HCT116 (cell line): ENCODE results near the gene MYO3B.

Experiments used
- CBX3 ChIP-seq: IDR thresholded peaks from 2 replicates; pipeline ENCODE4 v1.6.1; 2012; ENCODE audit warnings: low read depth
- ELF1 ChIP-seq: IDR thresholded peaks from 2 replicates; pipeline ENCODE4 v1.6.1; 2012; ENCODE audit warnings: low read depth, borderline replicate concordance
- EZH2 ChIP-seq: fragments of 200-600 bp; sonication (generic); IDR thresholded peaks from 2 replicates; pipeline ENCODE4 v1.6.1; 2017; ENCODE audit warnings: antibody characterized with exemption, mixed run types
- EZH2phosphoT487 ChIP-seq: fragments of 200-600 bp; IDR thresholded peaks from 2 replicates; pipeline ENCODE4 v1.6.1; 2018; ENCODE audit warnings: antibody characterized with exemption, borderline replicate concordance
- JUND ChIP-seq: IDR thresholded peaks from 2 replicates; pipeline ENCODE4 v1.6.1; 2012
- POLR2A ChIP-seq: IDR thresholded peaks from 2 replicates; pipeline ENCODE4 v1.7.0; 2011; ENCODE audit warnings: borderline replicate concordance; ENCODE audit not compliant: insufficient read depth, insufficient read length; ENCODE audit errors: extremely low read depth
- POLR2AphosphoS5 ChIP-seq: IDR thresholded peaks from 2 replicates; pipeline ENCODE4 v1.6.1; 2011; ENCODE audit warnings: mild to moderate bottlenecking, low read depth, low read length, moderate library complexity
- RAD21 ChIP-seq: IDR thresholded peaks from 2 replicates; pipeline ENCODE4 v1.6.1; 2012; ENCODE audit warnings: low read depth, mild to moderate bottlenecking
- SP1 ChIP-seq: IDR thresholded peaks from 2 replicates; pipeline ENCODE4 v1.6.1; 2012; ENCODE audit warnings: low read depth
- YY1 ChIP-seq: IDR thresholded peaks from 2 replicates; pipeline ENCODE4 v1.6.1; 2011; ENCODE audit warnings: low read length, low read depth, moderate library complexity, mild to moderate bottlenecking; ENCODE audit not compliant: insufficient replicate concordance; ENCODE audit errors: extremely low read depth
- ZNF274 ChIP-seq: fragments of 200-500 bp; sonication (Bioruptor generic); IDR thresholded peaks from 2 replicates; pipeline ENCODE4 v1.6.1; 2014; ENCODE audit warnings: mild to moderate bottlenecking, low read depth, low read length, inconsistent platforms
- TF ChIP-seq, protein P1 (sequence below), 3 experiments: fragments of 200-600 bp in 1 of 3; sonication (generic) in 1 of 3; IDR thresholded peaks in 2 of 3; conservative IDR thresholded peaks in 1 of 3; 2 replicates each; pipeline ENCODE4 v1.5.1; 2012 to 2017; ENCODE audit warnings: low read depth in 2 of 3, low read length in 2 of 3, antibody characterized with exemption in 1 of 3, borderline replicate concordance in 1 of 3, control low read depth in 1 of 3, mild to moderate bottlenecking in 1 of 3, mixed read lengths in 1 of 3, mixed run types in 1 of 3, moderate library complexity in 1 of 3; ENCODE audit not compliant: insufficient read depth in 1 of 3
- TF ChIP-seq, protein P2 (sequence below): IDR thresholded peaks from 2 replicates; pipeline ENCODE4 v1.6.1; 2012
- TF ChIP-seq, protein P3 (sequence below): IDR thresholded peaks from 2 replicates; pipeline ENCODE4 v1.6.1; 2012

DNA sequence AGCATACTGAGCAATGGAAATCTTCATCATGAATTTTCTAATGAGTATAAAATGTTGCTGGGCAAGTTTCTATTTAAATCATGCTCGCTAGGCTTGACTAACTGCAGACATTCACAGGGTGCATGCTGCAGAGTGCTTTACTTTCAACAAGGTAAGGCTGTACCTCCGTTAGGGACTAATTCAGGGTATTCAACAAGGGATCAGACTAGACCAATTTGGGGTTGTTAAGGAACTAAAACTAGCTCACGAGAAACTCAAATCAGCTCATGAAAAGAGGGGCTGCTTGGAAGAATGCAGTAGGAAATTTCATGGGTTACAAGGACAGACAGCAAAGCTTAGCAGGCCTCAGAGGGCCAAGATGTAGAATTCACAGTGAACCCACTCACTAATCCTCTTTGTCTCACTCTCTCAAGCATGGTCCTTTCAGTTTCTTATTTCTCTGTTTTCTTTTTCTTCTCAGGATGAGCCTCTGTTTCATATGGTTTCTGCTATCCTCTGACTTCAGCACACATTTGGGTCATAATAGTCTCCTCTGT, 2.2 kb downstream of the MYO3B start:
- no peak for TF ChIP-seq YY1
- TF ChIP-seq, protein P1, sequence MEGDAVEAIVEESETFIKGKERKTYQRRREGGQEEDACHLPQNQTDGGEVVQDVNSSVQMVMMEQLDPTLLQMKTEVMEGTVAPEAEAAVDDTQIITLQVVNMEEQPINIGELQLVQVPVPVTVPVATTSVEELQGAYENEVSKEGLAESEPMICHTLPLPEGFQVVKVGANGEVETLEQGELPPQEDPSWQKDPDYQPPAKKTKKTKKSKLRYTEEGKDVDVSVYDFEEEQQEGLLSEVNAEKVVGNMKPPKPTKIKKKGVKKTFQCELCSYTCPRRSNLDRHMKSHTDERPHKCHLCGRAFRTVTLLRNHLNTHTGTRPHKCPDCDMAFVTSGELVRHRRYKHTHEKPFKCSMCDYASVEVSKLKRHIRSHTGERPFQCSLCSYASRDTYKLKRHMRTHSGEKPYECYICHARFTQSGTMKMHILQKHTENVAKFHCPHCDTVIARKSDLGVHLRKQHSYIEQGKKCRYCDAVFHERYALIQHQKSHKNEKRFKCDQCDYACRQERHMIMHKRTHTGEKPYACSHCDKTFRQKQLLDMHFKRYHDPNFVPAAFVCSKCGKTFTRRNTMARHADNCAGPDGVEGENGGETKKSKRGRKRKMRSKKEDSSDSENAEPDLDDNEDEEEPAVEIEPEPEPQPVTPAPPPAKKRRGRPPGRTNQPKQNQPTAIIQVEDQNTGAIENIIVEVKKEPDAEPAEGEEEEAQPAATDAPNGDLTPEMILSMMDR (IDR thresholded peaks at IDR 0.05 in 2 of 3, conservative IDR thresholded peaks at IDR 0.05 in 1 of 3; ENCODE audit: borderline replicate concordance in 1 of 3, insufficient read depth in 1 of 3, low read depth in 2 of 3, low read length in 2 of 3), result no peak
- TF ChIP-seq, protein P2, sequence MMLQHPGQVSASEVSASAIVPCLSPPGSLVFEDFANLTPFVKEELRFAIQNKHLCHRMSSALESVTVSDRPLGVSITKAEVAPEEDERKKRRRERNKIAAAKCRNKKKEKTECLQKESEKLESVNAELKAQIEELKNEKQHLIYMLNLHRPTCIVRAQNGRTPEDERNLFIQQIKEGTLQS, result no peak
- no peak for TF ChIP-seq ZNF274
- TF ChIP-seq POLR2A, result no peak
- no peak for TF ChIP-seq EZH2
- TF ChIP-seq, protein P3, sequence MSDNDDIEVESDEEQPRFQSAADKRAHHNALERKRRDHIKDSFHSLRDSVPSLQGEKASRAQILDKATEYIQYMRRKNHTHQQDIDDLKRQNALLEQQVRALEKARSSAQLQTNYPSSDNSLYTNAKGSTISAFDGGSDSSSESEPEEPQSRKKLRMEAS, result no peak
- no peak for TF ChIP-seq EZH2phosphoT487
- no peak for TF ChIP-seq ELF1
- no peak for TF ChIP-seq JUND
- no peak for TF ChIP-seq SP1
- no peak for TF ChIP-seq RAD21
- TF ChIP-seq CBX3, result no peak
- TF ChIP-seq POLR2AphosphoS5, result no peak
